MM.1S (cell line): ENCODE results near the gene RPL22L1.

ENCODE experiments used
- DNase-seq: peaks from one replicate; pipeline ENCODE4 v3.0.0-alpha.2; 2015
- H2AFZ ChIP-seq: fragments of 300-600 bp; sonication (generic); 2 replicates; pipeline ENCODE4 v1.6.0; 2016; ENCODE audit warnings: antibody characterized with exemption, low read length
- H3F3A ChIP-seq: fragments of 300-600 bp; sonication (generic); 2 replicates; pipeline ENCODE4 v1.6.1; 2016; ENCODE audit warnings: mild to moderate bottlenecking, antibody characterized with exemption, low read length, moderate library complexity, mixed read lengths; ENCODE audit not compliant: insufficient read depth
- H3K27ac ChIP-seq: fragments of 300-600 bp; sonication (generic); 2 replicates; pipeline ENCODE4 v1.5.1; 2016; ENCODE audit warnings: mild to moderate bottlenecking, low read length
- H3K27me3 ChIP-seq: fragments of 300-600 bp; sonication (generic); replicated peaks from 2 replicates; pipeline ENCODE4 v1.6.0; 2016; ENCODE audit warnings: low read length; ENCODE audit not compliant: insufficient read depth
- H3K36me3 ChIP-seq: fragments of 300-600 bp; sonication (generic); replicated peaks from 2 replicates; pipeline ENCODE4 v1.6.1; 2016; ENCODE audit warnings: mild to moderate bottlenecking, low read length, mixed read lengths; ENCODE audit not compliant: insufficient read depth
- H3K4me1 ChIP-seq: fragments of 300-600 bp; sonication (generic); 2 replicates; pipeline ENCODE4 v1.6.1; 2016; ENCODE audit warnings: low read length, mixed read lengths
- H3K4me2 ChIP-seq: fragments of 300-600 bp; sonication (generic); 2 replicates; pipeline ENCODE4 v1.6.0; 2016; ENCODE audit warnings: low read depth, low read length
- H3K4me3 ChIP-seq: fragments of 300-600 bp; sonication (generic); 2 replicates; pipeline ENCODE4 v1.5.1; 2016; ENCODE audit warnings: low read length, mixed read lengths
- H3K79me2 ChIP-seq: fragments of 300-600 bp; sonication (generic); 2 replicates; pipeline ENCODE4 v1.6.1; 2016; ENCODE audit warnings: mixed run types, low read length, mixed read lengths
- H3K9ac ChIP-seq: fragments of 300-600 bp; sonication (generic); 2 replicates; pipeline ENCODE4 v1.6.1; 2016; ENCODE audit warnings: low read length, mixed read lengths
- H3K9me2 ChIP-seq: fragments of 300-600 bp; sonication (generic); replicated peaks from 2 replicates; pipeline ENCODE4 v1.6.1; 2016; ENCODE audit warnings: mild to moderate bottlenecking, low read length, mixed read lengths; ENCODE audit not compliant: insufficient read depth
- H3K9me3 ChIP-seq: fragments of 300-600 bp; sonication (generic); replicated peaks from 2 replicates; pipeline ENCODE4 v1.6.1; 2016; ENCODE audit warnings: mild to moderate bottlenecking, low read length, mixed read lengths; ENCODE audit not compliant: insufficient read depth
- H4K20me1 ChIP-seq: fragments of 300-600 bp; sonication (generic); 2 replicates; pipeline ENCODE4 v1.6.1; 2016; ENCODE audit warnings: mild to moderate bottlenecking, low read length, moderate library complexity, mixed read lengths; ENCODE audit not compliant: insufficient read depth
- EZH2 ChIP-seq: fragments of 300-600 bp; sonication (generic); optimal IDR thresholded peaks from 2 replicates; pipeline ENCODE3; 2017; ENCODE audit warnings: low read depth, mild to moderate bottlenecking, antibody characterized with exemption, low read length, mixed read lengths
- EZH2phosphoT487 ChIP-seq: fragments of 300-600 bp; sonication (generic); IDR thresholded peaks from 2 replicates; pipeline ENCODE4 v1.6.1; 2018; ENCODE audit warnings: antibody characterized with exemption, low read length
- TF ChIP-seq, protein P1 (sequence below): fragments of 300-600 bp; sonication (generic); IDR thresholded peaks from 2 replicates; pipeline ENCODE4 v1.5.1; 2016; ENCODE audit warnings: antibody characterized with exemption, low read length, mixed read lengths

RPL22L1 gene

DNA sequence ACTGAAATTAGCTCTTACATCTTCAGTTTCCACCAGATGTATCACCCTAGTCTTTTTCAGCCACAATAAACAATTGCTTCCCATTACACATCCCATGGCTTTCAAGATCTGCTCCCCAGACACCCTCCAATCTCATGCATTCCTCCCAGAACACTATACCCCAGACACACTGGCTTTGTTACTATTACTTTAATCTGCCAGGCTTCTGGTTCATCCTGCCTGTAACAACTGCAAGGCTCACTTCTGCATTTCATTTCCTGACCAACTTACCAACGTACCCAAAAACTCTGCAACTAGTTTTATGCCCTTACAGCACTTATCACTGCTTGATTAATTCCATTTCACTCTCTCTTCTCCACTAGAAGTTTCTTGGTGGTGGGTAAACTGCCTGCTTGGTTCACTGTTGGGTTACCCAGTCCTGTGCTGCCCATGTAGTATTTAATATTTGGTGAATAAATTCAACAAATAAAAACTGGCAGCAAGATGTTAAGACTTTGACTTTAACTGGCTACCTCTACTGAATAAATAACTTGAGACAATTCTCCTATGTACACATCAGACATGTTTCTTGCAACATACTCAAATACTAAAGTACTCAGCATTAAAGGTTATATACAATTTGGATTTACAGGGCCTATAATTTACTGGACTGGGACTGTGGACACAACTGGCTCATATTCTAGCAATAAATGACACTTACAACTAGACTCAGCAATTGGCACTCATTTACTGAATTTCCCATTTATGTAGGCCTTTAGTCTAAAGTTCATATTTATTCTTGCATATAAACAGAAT lies 2.7 kb downstream of the RPL22L1 start:
- Histone ChIP-seq H3K27me3 (no peaks in the 10 kb centered on the region), H2AFZ (no peak overlapping the region), H3K27ac (no peak overlapping the region; the same call in 1 of the 2 replicates), H3K4me2 (peak overlapping the region; percentile 70), H3F3A (peaks cover 59% of the 10 kb centered on the region), H3K79me2 (peaks cover 28% of the 10 kb centered on the region), H3K4me1 (peaks cover 8% of the 10 kb centered on the region), H3K9ac (peak overlapping the region; percentile 12; the same call in 1 of the 2 replicates), H3K9me3 (no peaks in the 10 kb centered on the region), H4K20me1 (peaks cover 23% of the 10 kb centered on the region; the same call in 1 of the 2 replicates), H3K4me3 (peak overlapping the region; percentile 47; the same call in 1 of the 2 replicates), H3K9me2 (no peaks in the 10 kb centered on the region), H3K36me3 (peaks cover 13% of the 10 kb centered on the region)
- no peak for TF ChIP-seq EZH2
- TF ChIP-seq EZH2phosphoT487, result no peak
- TF ChIP-seq, protein P1, sequence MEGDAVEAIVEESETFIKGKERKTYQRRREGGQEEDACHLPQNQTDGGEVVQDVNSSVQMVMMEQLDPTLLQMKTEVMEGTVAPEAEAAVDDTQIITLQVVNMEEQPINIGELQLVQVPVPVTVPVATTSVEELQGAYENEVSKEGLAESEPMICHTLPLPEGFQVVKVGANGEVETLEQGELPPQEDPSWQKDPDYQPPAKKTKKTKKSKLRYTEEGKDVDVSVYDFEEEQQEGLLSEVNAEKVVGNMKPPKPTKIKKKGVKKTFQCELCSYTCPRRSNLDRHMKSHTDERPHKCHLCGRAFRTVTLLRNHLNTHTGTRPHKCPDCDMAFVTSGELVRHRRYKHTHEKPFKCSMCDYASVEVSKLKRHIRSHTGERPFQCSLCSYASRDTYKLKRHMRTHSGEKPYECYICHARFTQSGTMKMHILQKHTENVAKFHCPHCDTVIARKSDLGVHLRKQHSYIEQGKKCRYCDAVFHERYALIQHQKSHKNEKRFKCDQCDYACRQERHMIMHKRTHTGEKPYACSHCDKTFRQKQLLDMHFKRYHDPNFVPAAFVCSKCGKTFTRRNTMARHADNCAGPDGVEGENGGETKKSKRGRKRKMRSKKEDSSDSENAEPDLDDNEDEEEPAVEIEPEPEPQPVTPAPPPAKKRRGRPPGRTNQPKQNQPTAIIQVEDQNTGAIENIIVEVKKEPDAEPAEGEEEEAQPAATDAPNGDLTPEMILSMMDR, result no peak
- no peak for DNase-seq

DNA sequence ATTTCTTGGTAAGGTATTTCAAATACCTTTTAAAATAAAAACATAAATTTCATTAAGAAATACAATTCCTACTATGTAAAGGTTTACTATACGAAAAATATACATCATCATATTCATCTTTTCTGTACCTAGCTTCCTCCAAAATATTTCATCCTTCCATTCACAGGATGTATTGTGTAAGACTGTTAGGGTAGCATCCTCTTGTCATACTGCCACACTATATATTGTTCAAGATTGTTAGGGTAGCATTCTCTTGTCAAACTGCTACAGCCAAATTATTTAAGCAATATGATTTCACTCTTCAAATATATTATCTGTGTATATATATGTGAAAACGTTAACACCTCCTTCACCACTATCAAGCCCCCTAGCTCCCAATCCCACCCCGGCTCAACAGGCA lies 3.5 kb downstream of the RPL22L1 start:
- no peak overlapping the region for H3K4me2 ChIP-seq
- H3K36me3 ChIP-seq, result peaks cover 13% of the 10 kb centered on the region
- peaks cover 28% of the 10 kb centered on the region for H3K79me2 ChIP-seq
- TF ChIP-seq, protein P1, result no peak
- no peak for TF ChIP-seq EZH2phosphoT487
- TF ChIP-seq EZH2, result no peak
- no peak for DNase-seq
- H3K27ac ChIP-seq, result no peak overlapping the region
- H4K20me1 ChIP-seq, result peaks cover 23% of the 10 kb centered on the region; the same call in 1 of the 2 replicates
- H3F3A ChIP-seq, result peaks cover 59% of the 10 kb centered on the region
- H3K9ac ChIP-seq, result no peak overlapping the region
- no peak overlapping the region for H2AFZ ChIP-seq
- no peaks in the 10 kb centered on the region for H3K9me2 ChIP-seq
- no peaks in the 10 kb centered on the region for H3K9me3 ChIP-seq
- H3K27me3 ChIP-seq, result no peaks in the 10 kb centered on the region
- peaks cover 8% of the 10 kb centered on the region for H3K4me1 ChIP-seq
- no peak overlapping the region for H3K4me3 ChIP-seq

DNA sequence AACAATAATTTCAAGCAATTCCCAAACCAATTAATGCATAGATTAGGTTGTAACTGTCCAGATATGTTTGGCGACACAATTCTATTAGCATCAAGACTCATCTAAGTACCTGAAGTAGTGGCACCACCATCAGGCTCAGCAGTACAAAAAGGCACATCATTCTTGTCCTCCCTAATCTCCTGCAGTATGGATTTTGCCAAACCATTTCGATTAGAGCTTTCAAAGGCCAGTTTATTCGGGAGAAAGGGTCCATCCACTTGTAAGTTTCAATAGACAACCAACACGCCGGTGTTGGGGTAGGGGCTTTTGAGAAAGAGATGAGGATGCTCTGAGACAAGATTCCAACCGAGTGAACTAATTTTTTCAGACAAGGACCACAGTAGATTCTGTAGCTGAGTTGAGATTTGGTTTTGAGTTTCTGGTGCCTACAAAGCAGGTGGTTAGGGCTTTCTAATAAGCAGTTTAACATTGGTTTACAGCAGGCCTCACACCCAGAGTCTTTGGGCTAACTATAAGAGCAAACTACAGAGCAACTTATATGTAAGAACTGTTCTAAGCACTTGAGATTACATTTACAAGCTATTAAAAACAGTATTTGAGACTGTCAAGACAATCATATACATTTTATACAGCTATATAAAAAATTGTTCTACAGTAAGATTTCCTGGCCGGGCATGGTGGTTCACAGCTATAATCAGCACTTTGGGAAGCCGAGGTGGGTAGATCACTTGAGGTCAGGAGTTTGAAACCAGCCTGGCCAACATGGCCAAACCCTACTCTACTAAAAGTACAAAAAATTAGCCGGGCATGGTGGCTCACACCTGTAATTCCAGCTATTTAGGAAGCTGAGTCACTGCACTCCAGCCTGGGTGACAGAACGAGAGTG lies 4.5 kb downstream of the RPL22L1 start:
- H3F3A ChIP-seq, result peaks cover 53% of the 10 kb centered on the region
- H2AFZ ChIP-seq, result no peak overlapping the region

More for the DNA sequence above, 4.5 kb downstream of the RPL22L1 start:
- H3K9me3 ChIP-seq, result no peaks in the 10 kb centered on the region
- peaks cover 28% of the 10 kb centered on the region for H3K79me2 ChIP-seq
- H3K4me2 ChIP-seq, result no peak overlapping the region
- no peak overlapping the region for H3K4me3 ChIP-seq
- H3K27ac ChIP-seq, result no peak overlapping the region
- H3K27me3 ChIP-seq, result no peaks in the 10 kb centered on the region
- peaks cover 23% of the 10 kb centered on the region; the same call in 1 of the 2 replicates for H4K20me1 ChIP-seq
- TF ChIP-seq EZH2phosphoT487, result no peak
- no peak for TF ChIP-seq EZH2
- TF ChIP-seq, protein P1, result no peak
- no peak for DNase-seq
- no peak overlapping the region for H3K9ac ChIP-seq
- peaks cover 8% of the 10 kb centered on the region for H3K4me1 ChIP-seq
- peaks cover 13% of the 10 kb centered on the region for H3K36me3 ChIP-seq
- H3K9me2 ChIP-seq, result no peaks in the 10 kb centered on the region
